ENCODE data around the gene PRMT7.

- TF ChIP-seq TAF1 (IDR thresholded peaks at IDR 0.05; ENCODE audit: low read depth): no peak
- TF ChIP-seq CTCF (IDR thresholded peaks at IDR 0.05; ENCODE audit: poor library complexity, severe bottlenecking): no peak
- TF ChIP-seq SMC3 (conservative IDR thresholded peaks at IDR 0.05; ENCODE audit: poor library complexity): no peak
- TF ChIP-seq EZH2 (IDR thresholded peaks at IDR 0.05; ENCODE audit: borderline replicate concordance, insufficient read depth, low read length, poor library complexity, severe bottlenecking): no peak
- no peak for TF ChIP-seq POLR2AphosphoS5 (IDR thresholded peaks at IDR 0.05)
- TF ChIP-seq MXI1 (conservative IDR thresholded peaks at IDR 0.05; ENCODE audit: poor library complexity, severe bottlenecking): no peak
These were observed 14.1 kb upstream of the PRMT7 start for GRCh38 chr16:68296693-68297092.
